Measurements from ENCODE around the gene METTL8. TPM values are rescaled to one million over a fixed set of nuclear protein-coding genes. Genes with fewer than 3 reads are reported as not detected.
"Not testable (repeated sequence)": the region's sequence is repeated elsewhere in the genome, so short reads cannot be mapped to it uniquely, and the experiment has no call there.

Gene METTL8
- total RNA-seq, 1 experiment from 2014 or later = 59.1 TPM

DNA sequence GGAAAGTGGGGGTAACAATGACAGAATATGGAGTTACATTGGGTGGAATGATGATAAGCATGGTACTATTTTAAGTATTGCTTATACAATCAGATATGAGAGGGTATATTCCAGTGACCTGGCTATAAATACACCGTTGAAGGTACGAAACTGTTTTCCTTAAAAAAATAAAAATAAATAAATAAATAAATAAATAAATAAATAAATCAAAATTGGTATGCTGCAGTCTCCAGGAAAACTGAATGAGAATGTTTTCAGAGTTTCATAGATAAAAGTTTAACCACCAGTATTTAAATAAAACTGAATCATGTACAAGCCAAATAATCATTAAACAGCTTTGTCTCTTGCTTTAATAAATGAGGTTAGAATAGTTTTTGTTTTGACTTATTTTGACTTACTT, 71.4 kb downstream of the METTL8 start (continued):
- TF ChIP-seq, protein P1, sequence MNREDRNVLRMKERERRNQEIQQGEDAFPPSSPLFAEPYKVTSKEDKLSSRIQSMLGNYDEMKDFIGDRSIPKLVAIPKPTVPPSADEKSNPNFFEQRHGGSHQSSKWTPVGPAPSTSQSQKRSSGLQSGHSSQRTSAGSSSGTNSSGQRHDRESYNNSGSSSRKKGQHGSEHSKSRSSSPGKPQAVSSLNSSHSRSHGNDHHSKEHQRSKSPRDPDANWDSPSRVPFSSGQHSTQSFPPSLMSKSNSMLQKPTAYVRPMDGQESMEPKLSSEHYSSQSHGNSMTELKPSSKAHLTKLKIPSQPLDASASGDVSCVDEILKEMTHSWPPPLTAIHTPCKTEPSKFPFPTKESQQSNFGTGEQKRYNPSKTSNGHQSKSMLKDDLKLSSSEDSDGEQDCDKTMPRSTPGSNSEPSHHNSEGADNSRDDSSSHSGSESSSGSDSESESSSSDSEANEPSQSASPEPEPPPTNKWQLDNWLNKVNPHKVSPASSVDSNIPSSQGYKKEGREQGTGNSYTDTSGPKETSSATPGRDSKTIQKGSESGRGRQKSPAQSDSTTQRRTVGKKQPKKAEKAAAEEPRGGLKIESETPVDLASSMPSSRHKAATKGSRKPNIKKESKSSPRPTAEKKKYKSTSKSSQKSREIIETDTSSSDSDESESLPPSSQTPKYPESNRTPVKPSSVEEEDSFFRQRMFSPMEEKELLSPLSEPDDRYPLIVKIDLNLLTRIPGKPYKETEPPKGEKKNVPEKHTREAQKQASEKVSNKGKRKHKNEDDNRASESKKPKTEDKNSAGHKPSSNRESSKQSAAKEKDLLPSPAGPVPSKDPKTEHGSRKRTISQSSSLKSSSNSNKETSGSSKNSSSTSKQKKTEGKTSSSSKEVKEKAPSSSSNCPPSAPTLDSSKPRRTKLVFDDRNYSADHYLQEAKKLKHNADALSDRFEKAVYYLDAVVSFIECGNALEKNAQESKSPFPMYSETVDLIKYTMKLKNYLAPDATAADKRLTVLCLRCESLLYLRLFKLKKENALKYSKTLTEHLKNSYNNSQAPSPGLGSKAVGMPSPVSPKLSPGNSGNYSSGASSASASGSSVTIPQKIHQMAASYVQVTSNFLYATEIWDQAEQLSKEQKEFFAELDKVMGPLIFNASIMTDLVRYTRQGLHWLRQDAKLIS (CRISPR knock-in tag; IDR thresholded peaks at IDR 0.05; ENCODE audit: borderline replicate concordance) = no peak
- TF ChIP-seq, protein P2, sequence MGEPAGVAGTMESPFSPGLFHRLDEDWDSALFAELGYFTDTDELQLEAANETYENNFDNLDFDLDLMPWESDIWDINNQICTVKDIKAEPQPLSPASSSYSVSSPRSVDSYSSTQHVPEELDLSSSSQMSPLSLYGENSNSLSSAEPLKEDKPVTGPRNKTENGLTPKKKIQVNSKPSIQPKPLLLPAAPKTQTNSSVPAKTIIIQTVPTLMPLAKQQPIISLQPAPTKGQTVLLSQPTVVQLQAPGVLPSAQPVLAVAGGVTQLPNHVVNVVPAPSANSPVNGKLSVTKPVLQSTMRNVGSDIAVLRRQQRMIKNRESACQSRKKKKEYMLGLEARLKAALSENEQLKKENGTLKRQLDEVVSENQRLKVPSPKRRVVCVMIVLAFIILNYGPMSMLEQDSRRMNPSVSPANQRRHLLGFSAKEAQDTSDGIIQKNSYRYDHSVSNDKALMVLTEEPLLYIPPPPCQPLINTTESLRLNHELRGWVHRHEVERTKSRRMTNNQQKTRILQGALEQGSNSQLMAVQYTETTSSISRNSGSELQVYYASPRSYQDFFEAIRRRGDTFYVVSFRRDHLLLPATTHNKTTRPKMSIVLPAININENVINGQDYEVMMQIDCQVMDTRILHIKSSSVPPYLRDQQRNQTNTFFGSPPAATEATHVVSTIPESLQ (CRISPR knock-in tag; IDR thresholded peaks at IDR 0.05) = no peak
- TF ChIP-seq ZNF232 (CRISPR knock-in tag; IDR thresholded peaks at IDR 0.05) (no peak), EMX1 (CRISPR knock-in tag; IDR thresholded peaks at IDR 0.05) (no peak), IRF2 (CRISPR knock-in tag; IDR thresholded peaks at IDR 0.05; ENCODE audit: borderline replicate concordance, low read depth) (no peak), CREB1 (CRISPR knock-in tag; IDR thresholded peaks at IDR 0.05) (no peak), GTF2I (CRISPR knock-in tag; conservative IDR thresholded peaks at IDR 0.05) (no peak)
- TF ChIP-seq, protein P3, sequence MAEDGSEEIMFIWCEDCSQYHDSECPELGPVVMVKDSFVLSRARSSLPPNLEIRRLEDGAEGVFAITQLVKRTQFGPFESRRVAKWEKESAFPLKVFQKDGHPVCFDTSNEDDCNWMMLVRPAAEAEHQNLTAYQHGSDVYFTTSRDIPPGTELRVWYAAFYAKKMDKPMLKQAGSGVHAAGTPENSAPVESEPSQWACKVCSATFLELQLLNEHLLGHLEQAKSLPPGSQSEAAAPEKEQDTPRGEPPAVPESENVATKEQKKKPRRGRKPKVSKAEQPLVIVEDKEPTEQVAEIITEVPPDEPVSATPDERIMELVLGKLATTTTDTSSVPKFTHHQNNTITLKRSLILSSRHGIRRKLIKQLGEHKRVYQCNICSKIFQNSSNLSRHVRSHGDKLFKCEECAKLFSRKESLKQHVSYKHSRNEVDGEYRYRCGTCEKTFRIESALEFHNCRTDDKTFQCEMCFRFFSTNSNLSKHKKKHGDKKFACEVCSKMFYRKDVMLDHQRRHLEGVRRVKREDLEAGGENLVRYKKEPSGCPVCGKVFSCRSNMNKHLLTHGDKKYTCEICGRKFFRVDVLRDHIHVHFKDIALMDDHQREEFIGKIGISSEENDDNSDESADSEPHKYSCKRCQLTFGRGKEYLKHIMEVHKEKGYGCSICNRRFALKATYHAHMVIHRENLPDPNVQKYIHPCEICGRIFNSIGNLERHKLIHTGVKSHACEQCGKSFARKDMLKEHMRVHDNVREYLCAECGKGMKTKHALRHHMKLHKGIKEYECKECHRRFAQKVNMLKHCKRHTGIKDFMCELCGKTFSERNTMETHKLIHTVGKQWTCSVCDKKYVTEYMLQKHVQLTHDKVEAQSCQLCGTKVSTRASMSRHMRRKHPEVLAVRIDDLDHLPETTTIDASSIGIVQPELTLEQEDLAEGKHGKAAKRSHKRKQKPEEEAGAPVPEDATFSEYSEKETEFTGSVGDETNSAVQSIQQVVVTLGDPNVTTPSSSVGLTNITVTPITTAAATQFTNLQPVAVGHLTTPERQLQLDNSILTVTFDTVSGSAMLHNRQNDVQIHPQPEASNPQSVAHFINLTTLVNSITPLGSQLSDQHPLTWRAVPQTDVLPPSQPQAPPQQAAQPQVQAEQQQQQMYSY (CRISPR knock-in tag; IDR thresholded peaks at IDR 0.05) = no peak
- TF ChIP-seq, protein P4, sequence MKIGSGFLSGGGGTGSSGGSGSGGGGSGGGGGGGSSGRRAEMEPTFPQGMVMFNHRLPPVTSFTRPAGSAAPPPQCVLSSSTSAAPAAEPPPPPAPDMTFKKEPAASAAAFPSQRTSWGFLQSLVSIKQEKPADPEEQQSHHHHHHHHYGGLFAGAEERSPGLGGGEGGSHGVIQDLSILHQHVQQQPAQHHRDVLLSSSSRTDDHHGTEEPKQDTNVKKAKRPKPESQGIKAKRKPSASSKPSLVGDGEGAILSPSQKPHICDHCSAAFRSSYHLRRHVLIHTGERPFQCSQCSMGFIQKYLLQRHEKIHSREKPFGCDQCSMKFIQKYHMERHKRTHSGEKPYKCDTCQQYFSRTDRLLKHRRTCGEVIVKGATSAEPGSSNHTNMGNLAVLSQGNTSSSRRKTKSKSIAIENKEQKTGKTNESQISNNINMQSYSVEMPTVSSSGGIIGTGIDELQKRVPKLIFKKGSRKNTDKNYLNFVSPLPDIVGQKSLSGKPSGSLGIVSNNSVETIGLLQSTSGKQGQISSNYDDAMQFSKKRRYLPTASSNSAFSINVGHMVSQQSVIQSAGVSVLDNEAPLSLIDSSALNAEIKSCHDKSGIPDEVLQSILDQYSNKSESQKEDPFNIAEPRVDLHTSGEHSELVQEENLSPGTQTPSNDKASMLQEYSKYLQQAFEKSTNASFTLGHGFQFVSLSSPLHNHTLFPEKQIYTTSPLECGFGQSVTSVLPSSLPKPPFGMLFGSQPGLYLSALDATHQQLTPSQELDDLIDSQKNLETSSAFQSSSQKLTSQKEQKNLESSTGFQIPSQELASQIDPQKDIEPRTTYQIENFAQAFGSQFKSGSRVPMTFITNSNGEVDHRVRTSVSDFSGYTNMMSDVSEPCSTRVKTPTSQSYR (CRISPR knock-in tag; IDR thresholded peaks at IDR 0.05) = no peak

DNA sequence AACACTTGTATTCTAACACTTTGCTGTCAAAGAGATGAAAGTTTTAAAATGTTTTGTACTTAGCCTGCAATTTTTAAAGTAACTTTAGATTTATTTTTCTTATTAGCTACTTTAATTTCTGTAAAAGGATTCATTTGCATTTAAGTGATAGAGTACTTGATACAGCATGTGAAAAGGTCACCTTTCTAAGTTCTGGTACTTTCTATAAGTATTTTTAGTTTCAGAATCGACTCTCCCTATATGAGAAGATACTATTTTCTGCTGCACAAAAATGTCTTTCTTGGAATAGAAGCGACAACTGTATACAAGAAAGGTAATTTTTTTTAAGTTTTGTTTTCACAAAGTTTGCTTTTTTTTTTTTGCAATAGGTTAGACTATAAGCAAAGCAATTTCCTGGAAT, 72.9 kb downstream of the METTL8 start:
- no peak overlapping the region for H3K4me3 Mint-ChIP-seq
- H3K27ac Mint-ChIP-seq = no peak overlapping the region
- peaks cover 46% of the 10 kb centered on the region for H3K36me3 Mint-ChIP-seq
- POLR2A ChIA-PET = no interaction called here
- peaks cover 28% of the 10 kb centered on the region for H3K9me3 Mint-ChIP-seq
- ATAC-seq (no peak), DNase-seq (ENCODE audit: low spot score) (no peak)
- H3K4me1 Mint-ChIP-seq = peaks cover 11% of the 10 kb centered on the region
- no peaks in the 10 kb centered on the region for H3K27me3 Mint-ChIP-seq (ENCODE audit: low read depth)
- CTCF ChIA-PET = no interaction called here
- TF ChIP-seq GABPB1 (CRISPR knock-in tag; IDR thresholded peaks at IDR 0.05) (no peak), SMAD3 (CRISPR knock-in tag; IDR thresholded peaks at IDR 0.05; ENCODE audit: borderline replicate concordance) (no peak), KAT7 (CRISPR knock-in tag; IDR thresholded peaks at IDR 0.05; ENCODE audit: borderline replicate concordance) (no peak), NR2C2 (CRISPR knock-in tag; IDR thresholded peaks at IDR 0.05) (no peak), NFE2L1 (CRISPR knock-in tag; IDR thresholded peaks at IDR 0.05) (no peak), GRHL2 (CRISPR knock-in tag; IDR thresholded peaks at IDR 0.05; ENCODE audit: insufficient replicate concordance, severe bottlenecking) (no peak), NR3C1 (CRISPR knock-in tag; conservative IDR thresholded peaks at IDR 0.05; ENCODE audit: low read depth) (no peak)
- TF ChIP-seq, protein P5, sequence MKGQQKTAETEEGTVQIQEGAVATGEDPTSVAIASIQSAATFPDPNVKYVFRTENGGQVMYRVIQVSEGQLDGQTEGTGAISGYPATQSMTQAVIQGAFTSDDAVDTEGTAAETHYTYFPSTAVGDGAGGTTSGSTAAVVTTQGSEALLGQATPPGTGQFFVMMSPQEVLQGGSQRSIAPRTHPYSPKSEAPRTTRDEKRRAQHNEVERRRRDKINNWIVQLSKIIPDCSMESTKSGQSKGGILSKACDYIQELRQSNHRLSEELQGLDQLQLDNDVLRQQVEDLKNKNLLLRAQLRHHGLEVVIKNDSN (CRISPR knock-in tag; IDR thresholded peaks at IDR 0.05) = no peak
- TF ChIP-seq, protein P6, sequence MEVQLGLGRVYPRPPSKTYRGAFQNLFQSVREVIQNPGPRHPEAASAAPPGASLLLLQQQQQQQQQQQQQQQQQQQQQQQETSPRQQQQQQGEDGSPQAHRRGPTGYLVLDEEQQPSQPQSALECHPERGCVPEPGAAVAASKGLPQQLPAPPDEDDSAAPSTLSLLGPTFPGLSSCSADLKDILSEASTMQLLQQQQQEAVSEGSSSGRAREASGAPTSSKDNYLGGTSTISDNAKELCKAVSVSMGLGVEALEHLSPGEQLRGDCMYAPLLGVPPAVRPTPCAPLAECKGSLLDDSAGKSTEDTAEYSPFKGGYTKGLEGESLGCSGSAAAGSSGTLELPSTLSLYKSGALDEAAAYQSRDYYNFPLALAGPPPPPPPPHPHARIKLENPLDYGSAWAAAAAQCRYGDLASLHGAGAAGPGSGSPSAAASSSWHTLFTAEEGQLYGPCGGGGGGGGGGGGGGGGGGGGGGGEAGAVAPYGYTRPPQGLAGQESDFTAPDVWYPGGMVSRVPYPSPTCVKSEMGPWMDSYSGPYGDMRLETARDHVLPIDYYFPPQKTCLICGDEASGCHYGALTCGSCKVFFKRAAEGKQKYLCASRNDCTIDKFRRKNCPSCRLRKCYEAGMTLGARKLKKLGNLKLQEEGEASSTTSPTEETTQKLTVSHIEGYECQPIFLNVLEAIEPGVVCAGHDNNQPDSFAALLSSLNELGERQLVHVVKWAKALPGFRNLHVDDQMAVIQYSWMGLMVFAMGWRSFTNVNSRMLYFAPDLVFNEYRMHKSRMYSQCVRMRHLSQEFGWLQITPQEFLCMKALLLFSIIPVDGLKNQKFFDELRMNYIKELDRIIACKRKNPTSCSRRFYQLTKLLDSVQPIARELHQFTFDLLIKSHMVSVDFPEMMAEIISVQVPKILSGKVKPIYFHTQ (CRISPR knock-in tag; IDR thresholded peaks at IDR 0.05) = no peak

DNA sequence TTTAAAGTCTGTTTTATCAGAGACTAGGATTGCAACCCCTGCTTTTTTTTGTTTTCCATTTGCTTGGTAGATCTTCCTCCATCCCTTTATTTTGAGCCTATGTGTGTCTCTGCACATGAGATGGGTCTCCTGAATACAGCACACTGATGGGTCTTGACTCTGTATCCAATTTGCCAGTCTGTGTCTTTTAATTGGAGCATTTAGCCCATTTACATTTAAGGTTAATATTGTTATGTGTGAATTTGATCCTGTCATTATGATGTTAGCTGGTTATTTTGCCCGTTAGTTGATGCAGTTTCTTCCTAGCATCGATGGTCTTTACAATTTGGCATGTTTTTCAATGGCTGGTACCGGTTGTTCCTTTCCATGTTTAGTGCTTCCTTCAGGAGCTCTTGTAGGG, 80.0 kb downstream of the METTL8 start:
- H3K27ac Mint-ChIP-seq; H3K4me1 Mint-ChIP-seq; POLR2A ChIA-PET; H3K4me3 Mint-ChIP-seq; DNase-seq (ENCODE audit: low spot score); CTCF ChIA-PET; ATAC-seq; H3K27me3 Mint-ChIP-seq (ENCODE audit: low read depth): not testable (repeated sequence)
- Mint-ChIP-seq H3K9me3 (peaks cover 56% of the 10 kb centered on the region), H3K36me3 (peaks cover 67% of the 10 kb centered on the region)

Data from WTC11 (cell line).